Activated T-helper 1 cell treated with anti-CD3 and anti-CD28 coated beads, Interleukin-2, amount 50 U/mL, for 16 hours (primary cell): ENCODE measurements around the gene ATCAY.
"Not testable (repeated sequence)": the region's sequence is repeated elsewhere in the genome, so short reads cannot be mapped to it uniquely, and the experiment has no call there.

Source experiments
- DNase-seq, 2 donors: peaks; one replicate each; pipeline ENCODE4 v3.0.0-alpha.2; 2020; ENCODE audit warnings: low read depth in 1 of 2, low spot score in 1 of 2

Gene ATCAY

DNA sequence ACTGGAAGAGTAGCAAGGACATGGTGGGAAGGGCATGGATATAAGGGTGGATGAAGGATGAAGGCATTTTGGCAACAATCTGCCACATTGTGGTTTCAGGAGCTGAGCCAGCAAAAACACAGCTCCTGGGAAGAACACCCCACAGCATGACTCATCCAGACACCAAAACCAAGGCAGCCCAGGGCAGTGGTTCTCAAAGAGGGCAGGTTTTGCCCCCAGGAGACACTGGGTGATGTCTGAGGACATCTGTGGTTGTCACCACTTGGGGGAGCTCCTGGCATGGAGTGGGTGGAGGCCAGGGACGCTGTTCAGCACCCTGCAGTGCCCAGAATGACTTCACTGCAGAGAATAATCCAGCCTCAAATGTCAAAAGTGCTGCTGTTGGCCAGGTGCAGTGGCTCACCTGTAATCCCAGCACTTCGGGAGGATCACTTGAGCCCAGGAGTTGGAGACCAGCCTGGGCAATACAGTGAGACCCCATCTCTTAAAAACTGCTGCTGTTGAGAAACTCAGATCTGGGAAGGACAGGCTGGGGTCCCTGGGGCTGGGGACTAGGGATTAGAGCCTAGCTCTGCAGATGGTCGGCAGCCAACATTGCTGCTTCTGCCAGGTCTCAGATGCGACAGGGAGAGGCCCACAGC is 27.8 kb upstream of the ATCAY start:
- DNase-seq = no peak

DNA sequence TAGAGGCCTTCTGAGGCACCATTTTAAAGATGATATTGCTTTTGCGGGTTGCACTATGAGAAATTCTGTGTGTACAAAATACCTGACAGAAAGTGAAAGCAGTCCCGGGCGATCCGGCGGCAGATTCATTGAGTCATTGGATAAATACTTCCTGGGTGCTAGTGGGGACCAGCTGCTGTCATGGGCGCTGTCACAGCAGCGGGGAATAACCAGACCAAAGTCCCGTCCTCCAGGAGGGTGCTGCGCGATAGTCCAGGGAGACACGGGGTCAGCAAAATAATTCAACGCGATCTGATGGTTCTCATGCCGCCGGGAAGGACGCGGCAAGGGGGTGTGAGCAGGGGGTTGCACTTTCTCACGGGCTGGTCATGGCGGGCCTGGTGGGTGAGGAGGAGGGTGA is 25.2 kb upstream of the ATCAY start:
- no peak for DNase-seq

GRCh38 chr19:3857449-3858003 is 23.0 kb upstream of the ATCAY start:
- DNase-seq = no peak

- DNase-seq = no peak
Measured at GRCh38 chr19:3860499-3860898, 20.0 kb upstream of the ATCAY start.

- DNase-seq = no peak
Measured at GRCh38 chr19:3862826-3863500, 17.5 kb upstream of the ATCAY start.

DNA sequence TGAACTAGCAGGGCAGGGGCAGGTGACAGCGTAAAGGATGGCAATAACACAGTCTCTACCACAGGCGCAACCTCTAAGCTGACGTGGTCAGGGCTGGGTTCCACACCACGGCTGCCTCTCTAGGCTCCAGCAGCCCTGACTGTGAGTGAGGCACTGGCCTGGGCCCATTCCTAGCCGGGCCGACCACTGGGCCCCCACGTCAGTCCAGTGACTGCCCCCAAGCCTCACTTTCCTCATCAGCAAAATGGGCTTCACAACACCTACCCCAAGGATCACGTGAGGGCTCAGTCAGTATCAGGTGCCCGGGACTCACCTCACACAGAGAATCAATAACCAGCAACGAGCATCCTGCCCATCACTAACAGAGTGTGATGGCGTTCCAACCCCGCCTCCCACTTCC is 16.8 kb upstream of the ATCAY start:
- DNase-seq = no peak

DNA sequence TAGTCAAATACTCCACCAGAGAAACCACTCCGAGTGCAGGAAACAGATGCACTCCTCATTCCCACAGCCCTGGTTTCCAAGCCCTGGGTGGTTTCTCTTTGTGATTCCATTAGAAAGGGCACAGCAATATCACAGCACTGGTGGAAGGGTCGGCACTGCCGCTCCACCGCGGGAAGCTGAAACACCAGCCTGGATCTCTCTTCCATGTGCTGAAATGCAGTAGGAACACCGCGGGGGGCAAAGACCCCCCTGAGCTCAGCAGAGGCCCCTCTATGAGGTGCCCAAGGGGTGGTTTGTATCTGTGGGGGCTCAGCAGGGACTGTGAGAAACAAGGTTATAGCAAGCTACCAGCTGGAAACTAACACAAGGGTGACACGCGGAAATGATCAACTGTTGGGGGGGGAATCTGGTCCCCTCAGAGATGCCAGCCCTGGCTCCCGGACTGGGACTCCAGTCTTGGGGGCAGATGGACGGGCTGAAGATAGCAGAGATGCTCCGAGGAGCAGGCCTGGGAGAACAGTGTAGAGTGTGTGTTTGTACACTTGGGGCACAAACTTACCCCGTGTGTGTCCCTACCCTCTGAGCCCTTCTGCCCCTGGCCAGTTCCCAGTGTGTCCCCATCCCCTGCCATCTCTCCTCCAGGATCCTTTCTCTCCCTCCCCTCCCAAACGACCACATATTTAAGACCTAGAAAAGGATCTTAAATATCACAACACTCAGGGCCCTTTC is 13.4 kb upstream of the ATCAY start:
- no peak for DNase-seq

DNA sequence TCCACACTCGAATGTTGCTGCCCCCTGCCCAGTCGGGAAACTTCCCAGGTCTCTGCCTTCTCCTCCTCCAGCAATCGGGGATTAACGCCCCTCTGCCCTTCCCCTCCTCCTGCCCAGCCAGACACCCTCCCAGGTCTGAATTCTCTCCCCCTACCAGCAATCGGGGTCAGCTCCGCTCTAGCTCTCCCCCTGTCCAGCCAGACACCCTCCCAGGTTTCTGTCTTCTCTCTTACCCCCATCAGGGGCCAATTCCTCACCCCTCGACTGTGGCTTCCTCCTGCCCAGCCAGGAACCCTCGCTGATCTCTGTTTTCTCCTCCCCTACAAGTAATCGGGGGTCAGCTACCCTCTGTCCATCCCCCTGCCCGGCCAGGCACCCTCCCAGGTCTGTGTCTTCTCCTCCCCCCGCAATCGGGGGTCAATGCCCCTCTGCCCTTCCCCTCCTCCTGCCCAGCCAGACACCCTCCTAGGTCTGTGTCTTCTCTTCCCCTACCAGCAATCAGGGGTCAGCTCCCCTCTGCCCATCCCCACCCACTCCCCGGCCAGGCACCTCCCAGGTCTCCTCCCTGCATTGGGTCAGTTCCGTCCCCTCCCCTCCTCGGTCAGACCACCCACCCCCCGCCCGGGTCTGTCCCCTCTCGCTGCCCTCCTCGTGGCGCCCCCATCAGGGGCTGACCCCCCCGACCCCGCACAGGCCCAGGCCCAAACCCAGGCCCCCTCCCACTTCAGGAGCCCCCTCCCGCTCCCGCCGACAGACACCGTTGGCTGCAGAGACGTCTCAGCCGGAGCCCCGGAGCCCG is 12.3 kb upstream of the ATCAY start:
- DNase-seq = no peak

GRCh38 chr19:3868770-3869456 is 11.6 kb upstream of the ATCAY start, which contains the start of gene ZFR2:
ZFR2 (minus strand) TSS chr19:3869038; CDS start chr19:3869017, 21 bp downstream.
- DNase-seq = no peak

DNA sequence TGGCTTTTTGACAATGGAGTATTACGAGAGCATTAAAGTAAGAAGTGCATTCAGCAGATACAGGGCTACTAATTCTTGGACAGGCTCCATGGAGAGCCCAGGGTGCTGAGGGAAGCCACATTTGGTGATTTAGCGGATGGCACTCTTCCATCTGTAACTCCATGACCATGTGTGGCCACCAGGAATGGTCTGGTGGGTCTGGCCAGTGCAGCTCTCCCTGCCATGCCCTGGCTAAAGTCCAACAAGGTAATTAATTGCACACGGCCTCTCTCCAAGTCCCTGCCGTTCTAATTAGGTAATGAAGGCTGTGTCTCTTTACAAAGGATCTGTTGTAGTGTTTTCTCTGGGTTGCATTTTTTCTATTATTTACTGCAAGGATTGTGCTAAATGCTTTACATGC is 7.3 kb upstream of the ATCAY start:
- no peak for DNase-seq

DNA sequence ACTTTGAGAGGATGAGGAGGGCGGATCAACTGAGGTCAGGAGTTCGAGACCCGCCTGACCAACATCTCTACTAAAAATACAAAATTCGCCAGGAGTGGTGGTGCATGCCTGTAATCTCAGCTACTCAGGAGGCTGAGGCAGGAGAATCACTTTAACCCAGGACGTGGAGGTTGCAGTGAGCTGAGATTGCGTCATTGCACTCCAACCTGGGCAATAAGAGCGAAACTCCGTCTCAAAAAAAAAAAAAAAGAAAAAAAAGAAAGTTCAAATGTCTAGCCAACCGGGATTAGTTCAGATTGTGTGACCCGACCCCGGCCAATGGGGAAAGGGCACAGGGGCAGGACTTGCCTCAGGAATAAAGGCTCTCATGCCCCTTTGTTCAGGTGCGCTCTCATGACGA is 5.8 kb upstream of the ATCAY start:
- not testable (repeated sequence) for DNase-seq

DNA sequence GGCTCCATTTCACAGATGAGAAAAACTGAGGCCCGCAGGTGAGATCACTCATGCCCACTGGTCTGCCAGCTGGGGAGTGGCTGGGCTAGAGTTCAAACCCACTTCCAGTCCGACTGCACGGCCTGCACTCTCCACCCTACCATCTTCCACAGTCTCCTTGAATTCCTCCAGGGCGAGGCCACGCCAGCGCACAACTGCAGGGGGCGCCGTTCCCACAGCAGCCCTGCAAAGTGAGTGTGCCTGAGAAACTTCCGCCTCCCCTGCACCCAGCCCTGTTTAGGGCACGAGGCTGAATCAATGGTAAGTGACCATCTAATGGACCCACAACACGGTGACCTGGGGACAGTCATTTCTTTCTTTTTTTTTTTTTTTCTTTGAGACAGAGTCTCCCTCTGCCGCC is 829 bp upstream of the ATCAY start:
- DNase-seq = no peak

DNA sequence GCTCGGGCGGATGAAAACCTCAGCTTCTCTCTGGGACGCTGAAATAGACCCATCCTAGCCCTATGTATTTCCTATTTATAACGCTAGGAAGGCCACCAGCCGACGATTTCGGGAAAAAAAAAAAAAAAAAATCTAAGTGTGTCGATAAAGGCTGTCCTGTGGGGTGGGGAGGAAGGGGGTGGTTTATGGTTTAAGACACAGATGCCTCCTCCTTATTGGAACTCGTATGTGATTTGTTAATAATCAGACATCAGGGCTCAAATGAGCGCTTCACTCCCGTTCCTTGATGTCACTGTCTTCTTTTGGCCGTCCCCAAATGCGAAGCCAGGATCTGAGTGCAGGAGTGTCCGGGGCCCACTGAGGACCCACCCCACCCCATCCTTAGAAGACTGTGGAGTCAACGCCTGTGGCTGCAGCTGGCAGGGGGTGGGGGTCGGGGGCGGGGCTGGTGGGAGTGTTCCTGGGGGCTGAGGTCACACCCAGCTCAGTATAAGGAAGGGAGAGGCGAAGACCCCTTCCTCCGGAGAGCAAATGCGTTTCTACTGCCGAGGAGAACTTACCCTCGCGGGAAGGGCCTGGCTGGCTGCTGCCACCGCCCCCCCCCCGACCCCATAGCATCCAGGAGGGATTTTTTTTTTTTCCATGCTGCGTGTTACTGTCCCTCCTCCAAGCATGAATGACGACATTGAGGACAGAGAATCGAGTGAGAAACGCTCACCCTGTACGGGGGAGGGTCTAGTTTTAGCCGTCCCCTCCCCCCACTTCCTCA is 971 bp downstream of the ATCAY start:
- DNase-seq = no peak

DNA sequence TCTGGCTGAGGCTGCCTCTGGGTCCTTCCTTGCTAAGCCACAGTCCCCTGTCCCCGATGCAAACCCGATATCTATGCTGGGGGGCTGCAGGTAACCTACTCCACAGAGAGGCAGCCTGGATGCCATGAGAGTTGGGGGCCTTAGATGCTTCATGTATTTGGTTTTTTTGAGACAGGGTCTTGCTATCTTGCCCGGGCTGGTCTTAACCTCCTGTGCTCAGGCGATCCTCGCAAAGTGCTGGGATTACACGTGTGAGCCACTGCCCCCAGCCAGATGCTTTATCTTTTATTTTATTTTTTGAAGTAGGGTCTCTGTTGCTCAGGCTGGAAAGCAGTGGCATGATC is 1.5 kb downstream of the ATCAY start:
- DNase-seq = no peak

- DNase-seq = no peak
Measured at GRCh38 chr19:3890591-3890990, 10.1 kb downstream of the ATCAY start.

DNA sequence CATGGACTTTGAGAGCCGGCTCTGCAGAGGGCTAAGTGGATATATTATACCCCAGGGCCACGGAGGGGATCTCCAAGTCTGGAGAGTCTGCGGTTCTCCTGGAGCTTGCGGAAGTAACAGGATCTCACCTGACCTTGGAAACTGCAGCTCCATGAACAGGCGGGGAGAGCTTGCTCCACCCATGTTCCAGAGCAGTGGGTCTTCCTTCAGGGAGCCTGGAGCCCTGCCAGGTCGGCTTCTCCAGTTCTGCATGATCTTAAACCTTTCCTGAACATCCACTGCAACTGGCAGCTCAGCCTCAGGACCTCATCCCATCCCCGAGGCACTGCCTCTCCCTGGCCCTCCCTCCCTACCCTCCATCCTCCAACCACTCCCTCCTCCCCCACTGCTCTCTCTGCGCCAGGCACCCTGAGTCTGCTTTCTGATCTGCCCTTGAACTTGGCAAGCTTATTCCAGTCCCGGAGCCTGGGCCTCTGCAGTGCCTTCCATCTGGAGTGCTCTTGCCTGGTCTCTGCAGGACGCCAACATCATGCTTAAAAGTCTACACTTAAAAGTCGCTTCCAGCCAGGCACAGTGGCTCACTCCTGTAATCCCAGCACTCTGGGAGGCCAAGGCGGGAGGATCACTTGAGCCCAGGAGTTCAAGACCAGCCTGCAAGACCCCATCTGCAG is 13.2 kb downstream of the ATCAY start:
- no peak for DNase-seq

GRCh38 chr19:3894959-3895358 is 14.5 kb downstream of the ATCAY start:
- not testable (repeated sequence) for DNase-seq

DNA sequence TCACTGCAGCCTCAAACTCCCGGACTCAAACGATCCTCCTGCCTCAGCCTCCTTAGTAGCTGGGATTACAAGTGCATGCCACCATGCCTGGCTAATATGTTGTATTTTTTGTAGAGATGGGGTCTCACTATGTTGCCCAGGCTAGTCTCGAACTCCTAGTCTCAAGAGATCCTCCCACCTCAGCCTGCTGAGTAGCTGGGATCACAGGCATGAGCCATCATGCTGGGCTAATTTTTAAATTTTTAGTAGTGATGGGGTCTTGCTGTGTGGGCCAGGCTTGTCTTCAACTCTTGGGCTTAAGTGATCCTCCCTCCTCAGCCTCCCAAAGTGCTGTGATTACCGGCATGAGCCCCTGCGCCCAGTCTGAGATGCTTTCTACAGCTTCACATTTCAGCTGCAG is 15.3 kb downstream of the ATCAY start:
- no peak for DNase-seq

DNA sequence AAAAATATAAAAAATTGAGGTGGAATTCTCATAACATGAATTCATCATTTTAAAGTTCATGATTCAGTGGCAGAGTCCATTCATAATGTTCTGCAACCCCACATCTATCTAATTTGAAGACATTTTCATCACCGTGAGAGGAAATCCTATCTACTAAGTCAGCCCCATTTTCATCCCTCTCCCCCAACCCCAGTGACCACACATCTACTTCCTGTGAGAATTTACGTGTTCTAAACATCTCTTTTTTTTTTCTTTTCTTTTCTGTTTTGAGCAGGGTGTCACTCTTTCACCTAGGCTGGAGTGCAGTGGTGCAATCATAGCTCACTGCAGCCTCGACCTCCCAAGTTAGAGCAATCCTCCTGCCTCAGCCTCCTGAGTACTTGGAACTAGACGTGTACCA is 17.5 kb downstream of the ATCAY start:
- no peak for DNase-seq
